ENCODE data around the gene PPP2R5C. TPM values are rescaled to one million over a fixed set of nuclear protein-coding genes. Genes with fewer than 3 reads are reported as not detected.

Gene PPP2R5C
- total RNA-seq, 1 donor from 2014 or later, result 134 TPM

DNA sequence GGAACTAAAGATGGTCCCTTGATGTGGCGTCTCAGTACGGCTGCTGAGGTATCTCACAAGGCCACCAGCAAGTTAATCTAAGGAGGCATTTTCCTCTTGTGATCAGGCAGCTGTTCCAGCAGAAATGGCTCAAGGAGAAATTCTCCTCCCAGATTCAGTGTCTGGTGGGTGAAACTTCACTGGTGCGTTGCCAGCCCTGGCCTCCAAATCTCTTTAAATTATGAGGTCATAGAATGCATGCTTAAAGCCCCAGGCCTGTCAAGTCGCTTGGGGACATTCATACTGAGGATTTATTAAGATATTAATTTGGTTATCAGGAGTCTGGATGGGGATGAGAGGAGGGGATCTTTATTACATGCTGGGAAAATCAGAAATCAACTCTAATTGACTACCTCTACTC, 72.9 kb downstream of the PPP2R5C start:
- DNase-seq (ENCODE audit: low read depth, low spot score), result no peak
- H3K27me3 Mint-ChIP-seq (ENCODE audit: low read depth), result no peaks in the 10 kb centered on the region
- no peak for TF ChIP-seq CTCF (conservative IDR thresholded peaks at IDR 0.05)
- H3K36me3 Mint-ChIP-seq (ENCODE audit: low read depth), result no peaks in the 10 kb centered on the region
- H3K27ac Mint-ChIP-seq (ENCODE audit: unreplicated experiment), result no peak overlapping the region
- no peaks in the 10 kb centered on the region for H3K9me3 Mint-ChIP-seq
- H3K4me1 Mint-ChIP-seq, result peaks cover 19% of the 10 kb centered on the region
- H3K4me3 Mint-ChIP-seq, result no peak overlapping the region

- no peaks in the 10 kb centered on the region for H3K36me3 Mint-ChIP-seq (ENCODE audit: low read depth)
- no peaks in the 10 kb centered on the region for H3K9me3 Mint-ChIP-seq
- H3K4me1 Mint-ChIP-seq, result peaks cover 18% of the 10 kb centered on the region
- H3K4me3 Mint-ChIP-seq, result no peak overlapping the region
- no peak overlapping the region for H3K27ac Mint-ChIP-seq (ENCODE audit: unreplicated experiment)
- H3K27me3 Mint-ChIP-seq (ENCODE audit: low read depth), result no peaks in the 10 kb centered on the region
- DNase-seq (ENCODE audit: low read depth, low spot score), result no peak
- no peak for TF ChIP-seq CTCF (conservative IDR thresholded peaks at IDR 0.05)
Observed at GRCh38 chr14:101834800-101835547, 73.5 kb downstream of the PPP2R5C start.

DNA sequence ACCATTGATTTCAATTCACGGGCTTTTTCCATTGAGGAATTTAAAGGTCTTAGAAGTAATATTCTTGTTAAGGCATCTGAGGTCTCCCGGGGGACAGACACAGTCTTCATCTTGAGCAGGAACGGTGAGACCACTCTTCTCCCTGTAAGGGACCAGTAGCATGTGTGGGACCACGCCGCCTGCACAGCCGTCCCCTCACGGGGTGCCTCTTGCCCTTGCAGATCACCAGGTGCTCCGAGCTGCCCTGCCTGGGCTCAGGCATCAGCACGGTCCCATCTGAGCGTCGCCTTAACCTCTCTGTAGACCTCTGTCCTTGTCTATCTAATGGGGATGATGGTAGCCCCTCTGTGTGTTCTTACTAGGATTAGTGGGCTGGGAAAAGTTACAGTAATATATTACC, 74.1 kb downstream of the PPP2R5C start:
- no peaks in the 10 kb centered on the region for H3K9me3 Mint-ChIP-seq
- no peaks in the 10 kb centered on the region for H3K27me3 Mint-ChIP-seq (ENCODE audit: low read depth)
- H3K36me3 Mint-ChIP-seq (ENCODE audit: low read depth), result no peaks in the 10 kb centered on the region
- peaks cover 20% of the 10 kb centered on the region for H3K4me1 Mint-ChIP-seq
- TF ChIP-seq CTCF (conservative IDR thresholded peaks at IDR 0.05), result no peak
- DNase-seq (ENCODE audit: low read depth, low spot score), result no peak
- no peak overlapping the region for H3K27ac Mint-ChIP-seq (ENCODE audit: unreplicated experiment)
- H3K4me3 Mint-ChIP-seq, result no peak overlapping the region

- H3K27ac Mint-ChIP-seq (ENCODE audit: unreplicated experiment), result no peak overlapping the region
- no peaks in the 10 kb centered on the region for H3K27me3 Mint-ChIP-seq (ENCODE audit: low read depth)
- H3K4me3 Mint-ChIP-seq, result no peak overlapping the region
- TF ChIP-seq CTCF (conservative IDR thresholded peaks at IDR 0.05), result no peak
- H3K36me3 Mint-ChIP-seq (ENCODE audit: low read depth), result no peaks in the 10 kb centered on the region
- no peaks in the 10 kb centered on the region for H3K9me3 Mint-ChIP-seq
- peaks cover 24% of the 10 kb centered on the region for H3K4me1 Mint-ChIP-seq
- DNase-seq (ENCODE audit: low read depth, low spot score), result no peak
Observed at GRCh38 chr14:101836135-101836534, 74.6 kb downstream of the PPP2R5C start.

DNA sequence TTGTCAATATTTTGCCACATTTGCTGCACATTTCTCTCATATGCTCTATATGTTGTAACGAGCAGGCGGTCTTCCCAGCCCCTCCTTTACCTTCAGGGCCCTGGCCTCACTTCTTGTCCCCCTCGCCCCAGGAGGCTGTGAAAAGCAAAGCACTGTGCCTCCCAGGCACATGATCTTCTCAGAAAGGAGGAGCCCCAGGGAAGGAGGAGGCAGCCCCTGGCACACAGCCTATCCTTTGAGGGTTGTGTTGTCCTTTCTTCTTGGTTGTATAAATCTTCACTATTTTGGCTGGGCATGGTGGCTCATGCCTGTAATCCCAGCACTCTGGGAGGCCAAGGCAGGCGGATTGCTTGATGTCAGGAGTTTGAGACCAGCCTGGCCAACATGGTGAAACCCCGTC, 77.0 kb downstream of the PPP2R5C start:
- H3K4me3 Mint-ChIP-seq, result no peak overlapping the region
- no peaks in the 10 kb centered on the region for H3K27me3 Mint-ChIP-seq (ENCODE audit: low read depth)
- no peak for DNase-seq (ENCODE audit: low read depth, low spot score)
- no peaks in the 10 kb centered on the region for H3K36me3 Mint-ChIP-seq (ENCODE audit: low read depth)
- no peak overlapping the region for H3K27ac Mint-ChIP-seq (ENCODE audit: unreplicated experiment)
- peaks cover 25% of the 10 kb centered on the region for H3K4me1 Mint-ChIP-seq
- TF ChIP-seq CTCF (conservative IDR thresholded peaks at IDR 0.05), result no peak
- H3K9me3 Mint-ChIP-seq, result no peaks in the 10 kb centered on the region

All from neural crest cell (in vitro differentiated cells).